HG02981 (cell line): Measurements from ENCODE around the gene CABCOCO1.

Source experiments
- ATAC-seq: cut with Tn5 transposase; IDR thresholded peaks from one replicate; pipeline ENCODE4 v1.9.1; 2021; ENCODE audit warnings: mild to moderate bottlenecking, moderate library complexity; ENCODE audit not compliant: unreplicated experiment

The CABCOCO1 gene

DNA sequence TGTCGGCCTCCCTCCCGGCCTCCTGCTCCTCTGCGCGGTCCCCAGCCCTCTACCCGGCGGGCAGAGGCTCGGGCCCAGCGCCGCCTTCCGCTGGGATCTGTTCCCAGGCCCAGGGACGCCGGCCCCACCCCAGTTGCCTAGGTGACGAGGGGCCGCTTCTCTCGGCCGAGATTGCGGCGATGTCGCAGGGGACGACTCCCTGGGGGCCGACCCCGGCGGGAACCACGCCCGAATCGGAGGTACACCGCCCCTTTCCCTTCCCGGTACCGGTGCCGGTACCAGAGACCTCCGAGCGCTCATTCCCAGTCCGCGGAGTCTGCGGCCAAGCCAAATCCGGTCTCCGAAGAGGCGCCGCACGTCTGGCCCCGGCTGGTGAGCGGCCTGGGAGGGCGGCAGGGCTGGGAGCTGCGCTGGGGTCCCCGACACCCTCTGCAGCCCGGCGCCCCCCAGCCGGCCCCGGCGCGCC lies at the start of gene CABCOCO1:
Gene CABCOCO1 (plus strand): TSS at position 136 of the 466 bp plus-strand sequence. CDS start 44 bp downstream, at position 180.
- ATAC-seq = no peak

GRCh38 chr10:61613665-61614064 lies 49.1 kb upstream of the CABCOCO1 start:
- no peak for ATAC-seq

- no peak for ATAC-seq
These were observed 46.1 kb upstream of the CABCOCO1 start for GRCh38 chr10:61616611-61617010.

GRCh38 chr10:61617180-61617579 lies 45.5 kb upstream of the CABCOCO1 start:
- ATAC-seq = no peak

GRCh38 chr10:61617586-61617985 lies 45.1 kb upstream of the CABCOCO1 start:
- ATAC-seq = no peak

GRCh38 chr10:61618388-61618961 lies 44.3 kb upstream of the CABCOCO1 start:
- ATAC-seq = no peak

DNA sequence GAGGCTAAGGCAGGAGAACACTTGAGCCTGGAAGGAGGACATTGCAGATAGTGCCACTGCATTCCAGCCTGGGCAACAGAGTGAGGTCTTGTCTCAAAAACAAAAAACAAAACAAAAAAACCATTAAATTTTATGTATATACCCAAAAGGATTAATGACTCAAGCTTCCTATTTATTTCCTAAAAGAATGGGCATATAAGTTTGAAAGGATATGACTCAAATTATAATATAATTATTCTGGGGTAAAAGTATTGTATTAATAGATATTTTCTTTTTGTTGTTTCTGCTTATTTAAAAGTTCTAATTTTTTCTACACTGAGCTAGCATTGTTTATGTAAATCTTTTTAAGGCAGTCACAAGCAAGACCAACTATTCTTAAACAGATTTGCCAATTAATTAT lies 42.2 kb upstream of the CABCOCO1 start:
- ATAC-seq = no peak

GRCh38 chr10:61621605-61622051 lies 41.1 kb upstream of the CABCOCO1 start:
- ATAC-seq = no peak

DNA sequence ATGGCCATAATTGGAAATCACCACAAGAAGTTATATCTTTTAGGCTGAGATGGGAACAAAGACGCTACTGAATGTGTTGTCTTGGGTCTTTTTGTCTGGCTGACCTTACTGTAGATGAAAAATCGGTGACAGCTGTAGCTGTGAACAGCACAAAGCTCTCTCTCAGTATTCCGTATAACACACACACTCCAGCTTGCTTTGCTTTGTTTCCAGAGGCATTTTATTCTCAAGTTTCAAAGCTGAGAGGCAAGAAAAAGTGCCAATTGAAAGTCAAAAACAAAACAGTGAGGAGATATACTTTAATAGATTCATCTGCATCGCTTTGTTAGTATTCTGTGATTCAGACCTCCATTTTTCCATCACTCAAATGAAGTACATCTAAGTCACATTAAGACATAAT lies 39.6 kb upstream of the CABCOCO1 start:
- ATAC-seq = no peak

DNA sequence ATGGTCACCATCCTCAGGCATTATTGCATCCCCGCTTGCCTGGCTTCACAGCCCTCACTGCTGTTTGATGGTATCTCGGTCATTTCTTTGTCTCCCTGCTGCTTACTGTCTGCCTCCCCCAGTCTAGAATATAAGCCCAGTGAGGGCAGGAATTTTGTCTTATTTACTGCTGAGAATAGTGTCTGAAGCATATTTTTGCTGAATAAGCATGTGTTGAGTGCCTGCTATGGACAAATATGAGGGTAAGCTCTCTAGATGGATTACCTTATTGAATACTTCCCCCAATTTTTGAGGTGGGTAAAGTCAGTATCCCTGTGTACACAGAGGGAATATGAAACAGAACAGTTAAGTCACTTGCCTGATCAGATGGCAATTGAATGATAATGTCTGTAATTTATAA lies 36.5 kb upstream of the CABCOCO1 start:
- ATAC-seq = no peak

DNA sequence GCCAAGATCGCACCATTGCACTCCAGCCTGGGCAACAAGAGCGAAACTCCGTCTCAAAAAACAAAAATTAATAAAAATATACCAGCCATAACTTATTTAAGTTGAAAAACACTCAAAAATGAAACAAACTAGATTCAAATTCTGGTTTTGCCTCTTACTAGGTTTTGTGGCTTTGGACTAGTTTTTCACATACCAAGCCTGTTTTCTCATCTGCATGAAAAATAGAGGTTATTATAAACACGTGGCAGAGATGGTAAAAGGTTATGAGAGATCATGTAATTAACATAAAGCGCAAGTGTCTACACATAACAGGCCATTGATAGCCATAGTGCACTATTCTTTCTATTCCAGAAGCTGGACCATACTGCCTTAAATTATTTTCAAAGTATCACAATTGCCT lies 35.5 kb upstream of the CABCOCO1 start:
- ATAC-seq = no peak

DNA sequence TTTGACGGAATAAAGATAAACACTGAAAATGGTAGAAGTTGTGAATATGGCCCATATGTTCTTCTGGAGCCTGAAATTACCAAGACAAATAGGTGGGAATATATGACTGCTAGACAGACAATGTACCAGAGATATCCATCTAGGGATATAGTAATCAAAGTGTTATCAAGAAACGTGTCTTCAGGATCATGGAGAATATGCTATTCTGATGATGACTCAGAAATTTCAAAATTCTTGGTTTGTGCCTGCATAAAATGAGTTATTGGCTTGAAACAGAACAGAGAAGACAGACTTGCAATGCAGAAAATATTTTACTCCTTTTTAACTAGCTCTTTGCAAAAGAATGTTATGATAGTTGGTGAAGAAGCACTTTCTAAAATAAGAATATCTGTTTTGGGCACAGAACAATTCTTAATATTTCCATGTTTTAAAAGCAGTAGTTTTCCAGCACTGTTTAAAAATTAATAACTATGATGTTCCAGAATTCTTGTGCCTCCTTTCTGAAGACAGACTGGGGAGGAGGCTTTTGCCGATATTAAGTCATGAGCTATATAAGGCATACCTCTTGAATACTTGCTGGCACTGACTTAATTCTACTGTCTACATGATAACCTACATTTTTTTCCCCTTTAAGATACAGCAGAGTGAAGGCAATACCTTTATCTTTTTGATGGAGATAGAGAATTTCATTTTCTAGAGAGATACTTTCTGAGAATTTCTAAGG lies 34.4 kb upstream of the CABCOCO1 start:
- ATAC-seq = no peak

DNA sequence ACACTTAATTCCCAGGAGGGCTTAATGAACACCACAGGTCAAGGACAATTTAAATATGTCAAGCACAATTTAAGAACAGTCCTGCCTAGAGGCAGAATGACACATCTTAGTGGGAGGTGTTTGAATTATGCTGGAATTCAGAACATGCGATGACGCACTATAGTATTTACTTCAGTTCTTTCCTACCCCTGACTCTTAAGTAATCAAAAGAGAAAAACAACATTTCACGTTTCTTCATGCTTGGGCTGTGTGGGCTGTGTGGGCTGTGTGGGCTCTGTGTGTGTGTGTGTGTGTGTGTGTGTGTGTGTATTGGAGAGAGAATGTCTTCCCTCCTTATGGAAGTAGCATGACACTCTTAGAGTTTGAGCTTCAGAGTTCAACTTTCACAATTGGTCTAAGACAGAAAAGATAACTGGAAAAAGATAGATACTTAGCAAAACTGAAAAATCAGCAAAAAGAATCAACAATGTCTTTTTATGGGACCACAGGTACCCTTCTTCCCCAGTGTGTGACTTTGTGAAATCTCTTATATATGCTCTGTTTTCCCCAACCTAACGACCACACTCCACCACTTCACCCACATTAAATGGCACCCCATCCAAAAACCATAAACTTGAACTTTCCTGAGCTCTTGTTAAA lies 33.7 kb upstream of the CABCOCO1 start:
- ATAC-seq = no peak

DNA sequence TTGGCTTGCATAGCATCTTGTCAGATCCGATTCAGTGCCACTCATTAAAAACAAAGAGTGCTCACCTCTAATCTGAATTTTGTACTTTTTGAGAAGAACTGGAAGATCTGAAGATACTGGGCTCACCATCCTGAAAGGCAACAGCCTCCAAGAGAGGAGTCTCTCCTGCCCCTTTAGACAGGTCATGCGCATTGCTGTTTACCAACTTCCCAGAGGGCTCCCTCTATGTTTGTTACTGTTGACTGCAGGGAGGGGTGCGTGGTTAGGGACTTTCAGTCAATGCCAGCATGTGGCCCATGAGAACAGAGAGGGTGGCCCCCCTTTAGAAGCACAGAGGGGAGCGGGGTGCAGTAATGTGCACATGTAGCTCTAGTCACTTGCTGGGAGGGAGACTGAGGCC lies 33.2 kb upstream of the CABCOCO1 start:
- ATAC-seq = no peak

- no peak for ATAC-seq
These were observed 30.6 kb upstream of the CABCOCO1 start for GRCh38 chr10:61632057-61632670.

DNA sequence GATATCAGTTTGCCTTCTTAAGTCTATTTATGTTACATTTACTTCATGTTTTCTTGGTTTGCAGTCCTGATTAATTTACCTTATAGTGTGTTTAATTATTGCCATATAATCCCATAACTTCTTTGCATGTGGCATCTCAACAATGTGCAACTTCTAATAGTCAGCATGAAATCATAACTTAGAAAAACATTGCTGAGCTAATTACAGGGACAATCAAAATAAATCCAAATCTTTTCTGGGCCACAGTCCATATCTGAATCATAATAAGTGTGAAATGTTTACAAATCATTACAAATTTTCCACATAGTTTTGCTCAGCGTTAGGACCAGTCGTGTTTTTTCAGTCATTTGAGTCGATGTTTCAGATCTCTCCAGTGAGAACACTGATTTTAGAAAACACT lies 29.1 kb upstream of the CABCOCO1 start:
- no peak for ATAC-seq

DNA sequence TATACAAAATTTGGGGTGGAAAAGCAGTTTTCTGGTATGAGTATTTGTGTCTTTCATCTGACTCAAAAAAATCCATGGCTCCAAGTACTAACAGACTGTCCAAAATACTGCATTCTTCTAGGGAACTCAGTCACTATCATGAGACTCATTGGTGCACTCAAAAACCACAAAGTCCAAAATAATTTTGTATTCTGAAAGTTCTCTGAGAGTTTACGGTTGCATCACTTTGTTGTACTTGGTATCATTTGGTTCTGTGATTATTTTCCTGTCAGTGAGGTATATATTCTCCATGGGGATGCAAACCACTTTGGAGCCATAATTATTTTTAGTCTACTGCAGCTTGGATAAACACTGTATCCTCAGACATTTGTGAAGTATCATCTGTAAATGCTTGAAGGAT lies 28.0 kb upstream of the CABCOCO1 start:
- ATAC-seq = no peak

- no peak for ATAC-seq
These were observed 27.3 kb upstream of the CABCOCO1 start for GRCh38 chr10:61635471-61635870.

- no peak for ATAC-seq
These were observed 26.8 kb upstream of the CABCOCO1 start for GRCh38 chr10:61635932-61636331.

DNA sequence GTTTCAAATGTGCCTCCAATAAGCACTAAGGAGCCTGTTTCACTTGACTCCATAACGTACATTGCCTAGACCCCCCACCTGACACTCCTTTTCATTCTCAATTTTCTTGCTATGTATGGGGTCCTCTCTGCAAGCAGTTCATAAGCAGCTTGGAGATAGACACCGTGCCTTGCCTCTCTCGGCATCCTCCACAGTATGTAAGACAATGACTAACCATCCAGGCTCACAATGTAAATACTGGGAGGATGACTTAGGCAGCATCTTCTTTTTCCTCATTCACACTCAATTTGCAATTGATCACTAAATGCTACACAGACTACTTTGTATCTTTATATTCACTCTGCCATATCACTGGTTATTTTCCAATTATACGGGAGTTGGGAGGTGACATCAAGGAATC lies 22.8 kb upstream of the CABCOCO1 start:
- no peak for ATAC-seq

DNA sequence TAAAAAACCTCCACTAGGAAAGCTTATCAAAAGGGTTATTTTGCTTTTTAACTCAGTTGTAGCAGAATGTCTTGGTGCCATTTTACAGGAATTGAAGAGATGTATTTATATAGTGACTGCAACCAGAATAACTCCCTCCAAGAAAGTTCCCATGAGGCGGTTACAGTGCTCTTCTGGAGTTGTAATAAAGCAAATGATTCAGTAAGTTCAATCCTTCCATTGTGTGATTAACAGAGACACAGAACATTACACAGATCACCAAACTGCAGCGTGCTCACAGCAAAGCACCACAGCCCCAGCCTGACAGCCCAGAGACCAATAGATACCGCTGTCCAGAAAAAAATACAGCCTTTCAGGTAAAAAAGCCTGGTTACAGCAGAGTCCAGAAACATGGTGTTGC lies 21.9 kb upstream of the CABCOCO1 start:
- ATAC-seq = no peak

DNA sequence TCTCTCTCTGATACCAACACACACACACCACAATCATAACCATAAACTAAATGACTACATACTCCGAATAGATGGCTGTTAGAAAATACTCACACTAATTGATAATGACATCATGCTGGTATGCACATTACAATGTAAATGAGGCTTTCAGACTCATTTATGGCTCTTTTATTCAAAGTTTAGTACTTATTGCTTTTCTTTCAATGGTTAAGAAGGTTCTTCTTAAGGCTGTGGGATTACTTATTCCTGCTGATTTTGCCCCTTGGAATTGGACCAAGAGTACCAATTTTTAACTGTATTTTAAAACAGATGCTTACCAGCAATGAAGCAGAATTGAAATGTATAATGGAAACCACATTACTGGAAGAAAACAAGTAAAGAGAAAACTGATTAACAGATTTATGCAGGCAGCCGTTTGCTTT lies 20.6 kb upstream of the CABCOCO1 start:
- no peak for ATAC-seq
